Measurements from ENCODE around the gene BPIFB6. TPM values are rescaled to one million over a fixed set of nuclear protein-coding genes. Genes with fewer than 3 reads are reported as not detected.

BPIFB6 gene
- total RNA-seq, 1 experiment from 2014 or later = not detected

- H3K4me3 ChIP-seq (ENCODE audit: low read depth in 2 of 2, low read length in 2 of 2) = no peak overlapping the region
- H3K27me3 ChIP-seq (ENCODE audit: control insufficient read depth, insufficient read depth, low read length) = no peaks in the 10 kb centered on the region
- intact Hi-C loops (cut with micrococcal nuclease; ENCODE audit: unreplicated experiment) = no loop called here
- H3K36me3 ChIP-seq (ENCODE audit: control insufficient read depth, insufficient read depth, low read length) = no peaks in the 10 kb centered on the region
- no peak overlapping the region for H3K27ac ChIP-seq (ENCODE audit: low read length)
- ChIA-PET CTCF (no interaction called here), POLR2A (no interaction called here)
- no peaks in the 10 kb centered on the region for H3K9me3 ChIP-seq (ENCODE audit: control insufficient read depth, insufficient read depth, low read depth, low read length)
- TF ChIP-seq REST (IDR thresholded peaks at IDR 0.05; ENCODE audit: insufficient read depth in 1 of 2, low read depth in 2 of 2, low read length in 1 of 2) (no peak), TCF7L2 (IDR thresholded peaks at IDR 0.05; ENCODE audit: low read depth, low read length) (no peak), SIN3A (IDR thresholded peaks at IDR 0.05; ENCODE audit: borderline replicate concordance, insufficient read depth, low read depth, low read length) (no peak), POLR2AphosphoS5 (IDR thresholded peaks at IDR 0.05; ENCODE audit: low read depth, low read length) (no peak)
- no peak for ATAC-seq
- no peak for DNase-seq (ENCODE audit: low read depth, low spot score)
- no TSS peak for BruUV-seq (replicated peaks)
- in situ Hi-C loops (cut with HindIII; ENCODE audit: low pct_unique_long_range_greater_than_20kb, low sequenced_read_pairs) = no loop called here
- H3K4me1 ChIP-seq (ENCODE audit: control insufficient read depth, insufficient read depth, low read length) = peaks cover 4% of the 10 kb centered on the region; the same call in 1 of the 2 replicates
Measured at GRCh38 chr20:33012327-33013189, 18.9 kb upstream of the BPIFB6 start.

- no peaks in the 10 kb centered on the region for H3K36me3 ChIP-seq (ENCODE audit: control insufficient read depth, insufficient read depth, low read length)
- intact Hi-C loops (cut with micrococcal nuclease; ENCODE audit: unreplicated experiment) (no loop called here), in situ Hi-C loops (cut with HindIII; ENCODE audit: low pct_unique_long_range_greater_than_20kb, low sequenced_read_pairs) (no loop called here)
- peaks cover 4% of the 10 kb centered on the region; the same call in 1 of the 2 replicates for H3K4me1 ChIP-seq (ENCODE audit: control insufficient read depth, insufficient read depth, low read length)
- TF ChIP-seq REST (IDR thresholded peaks at IDR 0.05; ENCODE audit: insufficient read depth in 1 of 2, low read depth in 2 of 2, low read length in 1 of 2) = no peak
- TF ChIP-seq SIN3A (IDR thresholded peaks at IDR 0.05; ENCODE audit: borderline replicate concordance, insufficient read depth, low read depth, low read length) = no peak
- TF ChIP-seq TCF7L2 (IDR thresholded peaks at IDR 0.05; ENCODE audit: low read depth, low read length) = no peak
- no peak for TF ChIP-seq POLR2AphosphoS5 (IDR thresholded peaks at IDR 0.05; ENCODE audit: low read depth, low read length)
- TF ChIP-seq CTCF (IDR thresholded peaks at IDR 0.05) = no peak
- H3K27ac ChIP-seq (ENCODE audit: low read length) = no peak overlapping the region
- ATAC-seq (no peak), DNase-seq (ENCODE audit: low read depth, low spot score) (no peak)
- POLR2A ChIA-PET = interaction anchor here (0.6 kb wide), 1 partner anchor 138 kb away, joined by 4 read pairs; no protein-coding TSS in a partner anchor
- CTCF ChIA-PET = no interaction called here
- H3K4me3 ChIP-seq (ENCODE audit: low read depth in 2 of 2, low read length in 2 of 2) = no peak overlapping the region
- H3K9me3 ChIP-seq (ENCODE audit: control insufficient read depth, insufficient read depth, low read depth, low read length) = no peaks in the 10 kb centered on the region
- H3K27me3 ChIP-seq (ENCODE audit: control insufficient read depth, insufficient read depth, low read length) = no peaks in the 10 kb centered on the region
- BruUV-seq (replicated peaks) = no TSS peak
Measured at GRCh38 chr20:33013701-33014326, 17.6 kb upstream of the BPIFB6 start.

Data from Panc1 (cell line).